Loucy (cell line): Measurements from ENCODE around the gene PPIL6.

Source experiments
- H2AFZ ChIP-seq: fragments of 200-600 bp; sonication (generic); 2 replicates; pipeline ENCODE4 v1.6.0; 2016; ENCODE audit warnings: antibody characterized with exemption, mild to moderate bottlenecking, low read length, moderate library complexity
- H3F3A ChIP-seq: fragments of 200-600 bp; 2 replicates; pipeline ENCODE4 v1.6.0; 2016; ENCODE audit warnings: antibody characterized with exemption, low read depth, mild to moderate bottlenecking
- H3K27me3 ChIP-seq: fragments of 200-600 bp; sonication (generic); 2 replicates; pipeline ENCODE4 v1.6.1; 2014; ENCODE audit warnings: low read length, mild to moderate bottlenecking; ENCODE audit not compliant: insufficient read depth, poor library complexity, severe bottlenecking
- H3K36me3 ChIP-seq: fragments of 200-600 bp; sonication (generic); 2 replicates; pipeline ENCODE4 v1.6.1; 2016; ENCODE audit warnings: low read length; ENCODE audit not compliant: insufficient read depth
- H3K4me1 ChIP-seq: fragments of 200-600 bp; sonication (generic); 2 replicates; pipeline ENCODE4 v1.5.1; 2014; ENCODE audit warnings: low read length, mild to moderate bottlenecking; ENCODE audit not compliant: insufficient read depth, poor library complexity, severe bottlenecking
- H3K4me2 ChIP-seq: fragments of 200-600 bp; sonication (generic); 2 replicates; pipeline ENCODE4 v1.6.0; 2014; ENCODE audit warnings: antibody characterized with exemption, low read length, low read depth, mild to moderate bottlenecking; ENCODE audit not compliant: poor library complexity, severe bottlenecking
- H3K4me3 ChIP-seq: fragments of 200-600 bp; sonication (generic); 2 replicates; pipeline ENCODE4 v1.5.1; 2014; ENCODE audit warnings: low read length, mild to moderate bottlenecking, mixed read lengths; ENCODE audit not compliant: poor library complexity, severe bottlenecking
- H3K79me2 ChIP-seq: fragments of 200-600 bp; sonication (generic); 2 replicates; pipeline ENCODE4 v1.6.1; 2014; ENCODE audit warnings: low read length; ENCODE audit not compliant: insufficient read depth
- H3K9ac ChIP-seq: fragments of 200-600 bp; sonication (generic); 2 replicates; pipeline ENCODE4 v1.6.0; 2014; ENCODE audit warnings: mild to moderate bottlenecking, low read depth, low read length, moderate library complexity; ENCODE audit not compliant: poor library complexity, severe bottlenecking
- H3K9me2 ChIP-seq: fragments of 200-600 bp; sonication (generic); replicated peaks from 2 replicates; pipeline ENCODE4 v1.6.1; 2016; ENCODE audit warnings: low read depth, low read length, mixed read lengths
- H3K9me3 ChIP-seq: fragments of 200-600 bp; sonication (generic); 2 replicates; pipeline ENCODE4 v1.6.1; 2014; ENCODE audit warnings: mild to moderate bottlenecking, antibody characterized with exemption, low read length, low read depth; ENCODE audit not compliant: insufficient read depth
- H4K20me1 ChIP-seq: fragments of 200-600 bp; sonication (generic); 2 replicates; pipeline ENCODE4 v1.6.0; 2014; ENCODE audit warnings: antibody characterized with exemption, low read length, mild to moderate bottlenecking; ENCODE audit not compliant: insufficient read depth, poor library complexity, severe bottlenecking
- EZH2phosphoT487 ChIP-seq: fragments of 200-600 bp; IDR thresholded peaks from 2 replicates; pipeline ENCODE4 v1.6.1; 2018; ENCODE audit warnings: antibody characterized with exemption, mild to moderate bottlenecking, moderate library complexity, borderline replicate concordance
- TF ChIP-seq, protein P1 (sequence below): fragments of 200-600 bp; sonication (generic); conservative IDR thresholded peaks from 2 replicates; pipeline ENCODE4 v1.5.1; 2014; ENCODE audit warnings: mild to moderate bottlenecking, antibody characterized with exemption, low read length

Gene PPIL6

DNA sequence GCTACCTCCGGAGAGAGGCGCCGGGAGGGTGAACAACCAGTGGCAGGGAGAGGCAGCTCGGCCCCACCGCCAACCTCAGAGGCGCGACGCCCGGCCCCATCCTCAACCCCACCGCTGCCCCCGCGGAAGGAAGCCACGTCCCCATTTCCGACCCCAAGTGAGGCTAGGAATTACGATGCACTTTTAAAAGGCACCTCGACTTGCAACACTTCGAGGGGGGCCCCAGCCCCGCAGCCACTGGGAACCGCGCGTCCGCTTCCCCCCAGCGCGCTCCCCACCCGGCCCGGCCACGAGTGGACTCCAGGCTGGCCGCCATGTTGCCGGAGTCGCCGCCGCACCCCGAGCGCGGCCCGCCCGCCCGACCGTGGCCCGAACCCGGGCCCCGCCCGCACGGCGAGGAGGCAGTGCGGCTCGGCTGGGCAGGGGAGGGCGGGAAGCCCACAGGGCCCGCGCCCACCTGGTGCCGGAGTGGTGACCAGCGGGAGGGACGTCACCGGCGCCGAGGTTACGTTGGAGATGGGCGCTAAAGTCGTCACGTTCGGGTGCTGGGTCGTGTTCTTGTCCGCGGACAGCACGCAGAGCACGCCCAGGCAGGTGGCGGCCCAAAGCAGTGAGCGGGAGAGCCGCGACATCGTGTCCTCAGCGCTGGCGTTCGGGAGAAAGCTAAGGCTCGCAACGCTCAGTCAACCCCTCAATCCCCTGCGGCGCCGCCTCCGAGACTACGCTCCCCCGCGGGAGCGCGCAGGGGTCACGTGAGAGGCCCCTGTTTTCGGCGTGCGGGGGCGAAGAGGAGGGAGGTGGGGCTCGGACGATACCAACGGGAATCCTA lies 58.5 kb downstream of the PPIL6 start, which contains the start of gene CD164:
Gene CD164, minus strand, starts transcription at position 721 of the 829 bp plus-strand sequence. Its CDS starts 89 bp downstream, at position 632.
- Histone ChIP-seq H3K36me3 (peaks cover 21% of the 10 kb centered on the region), H2AFZ (peak within 1 kb of the TSS; percentile 77), H3K9ac (peak within 1 kb of the TSS; percentile 81), H4K20me1 (peaks cover 50% of the 10 kb centered on the region), H3K9me3 (no peaks in the 10 kb centered on the region), H3K79me2 (peaks cover 48% of the 10 kb centered on the region), H3K4me2 (peak within 1 kb of the TSS; percentile 71), H3K27me3 (peaks cover 5% of the 10 kb centered on the region), H3K9me2 (no peaks in the 10 kb centered on the region), H3F3A (0 out of 2 replicates have a peak, but pooled peaks cover 4% of the 10 kb centered on the region), H3K4me3 (peak within 1 kb of the TSS; percentile 87), H3K4me1 (peaks cover 40% of the 10 kb centered on the region)
- TF ChIP-seq EZH2phosphoT487, result no peak
- TF ChIP-seq, protein P1, sequence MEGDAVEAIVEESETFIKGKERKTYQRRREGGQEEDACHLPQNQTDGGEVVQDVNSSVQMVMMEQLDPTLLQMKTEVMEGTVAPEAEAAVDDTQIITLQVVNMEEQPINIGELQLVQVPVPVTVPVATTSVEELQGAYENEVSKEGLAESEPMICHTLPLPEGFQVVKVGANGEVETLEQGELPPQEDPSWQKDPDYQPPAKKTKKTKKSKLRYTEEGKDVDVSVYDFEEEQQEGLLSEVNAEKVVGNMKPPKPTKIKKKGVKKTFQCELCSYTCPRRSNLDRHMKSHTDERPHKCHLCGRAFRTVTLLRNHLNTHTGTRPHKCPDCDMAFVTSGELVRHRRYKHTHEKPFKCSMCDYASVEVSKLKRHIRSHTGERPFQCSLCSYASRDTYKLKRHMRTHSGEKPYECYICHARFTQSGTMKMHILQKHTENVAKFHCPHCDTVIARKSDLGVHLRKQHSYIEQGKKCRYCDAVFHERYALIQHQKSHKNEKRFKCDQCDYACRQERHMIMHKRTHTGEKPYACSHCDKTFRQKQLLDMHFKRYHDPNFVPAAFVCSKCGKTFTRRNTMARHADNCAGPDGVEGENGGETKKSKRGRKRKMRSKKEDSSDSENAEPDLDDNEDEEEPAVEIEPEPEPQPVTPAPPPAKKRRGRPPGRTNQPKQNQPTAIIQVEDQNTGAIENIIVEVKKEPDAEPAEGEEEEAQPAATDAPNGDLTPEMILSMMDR, result no peak

DNA sequence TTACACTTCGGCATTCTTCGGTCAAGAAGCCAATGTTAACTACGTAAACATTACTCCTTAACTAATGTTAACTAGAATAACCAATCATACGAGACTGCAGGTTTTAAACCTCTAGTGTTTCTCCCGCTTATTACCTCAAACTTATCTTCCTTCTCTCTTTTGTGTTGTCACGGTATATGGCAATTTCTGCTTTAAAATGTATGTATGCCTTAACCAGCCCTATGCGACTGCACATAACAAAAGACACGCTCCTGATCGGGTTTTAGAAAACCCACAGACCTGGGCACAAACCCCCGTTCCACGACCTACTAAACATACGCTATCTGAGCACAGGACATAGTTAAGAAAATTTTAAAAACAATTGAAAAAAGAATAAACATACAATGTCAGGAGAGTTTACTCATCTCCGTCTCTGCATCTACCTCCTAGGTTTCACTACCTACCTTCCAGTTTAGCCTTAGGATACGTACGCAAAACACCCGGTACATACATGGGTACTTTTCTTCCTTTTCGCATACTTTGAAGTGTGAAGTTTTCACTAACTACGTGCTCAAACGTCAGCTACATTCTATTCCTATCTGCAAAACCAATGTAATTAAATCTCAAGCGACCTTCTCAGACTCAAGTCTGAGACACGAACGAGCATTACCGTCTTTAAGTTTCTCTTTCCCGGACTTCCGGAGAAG lies 59.2 kb downstream of the PPIL6 start:
- peak overlapping the region; percentile 87 for H3K4me3 ChIP-seq
- TF ChIP-seq, protein P1, result no peak
- no peak for TF ChIP-seq EZH2phosphoT487
- no peak overlapping the region for H2AFZ ChIP-seq
- H3K4me1 ChIP-seq, result peaks cover 46% of the 10 kb centered on the region
- H3K36me3 ChIP-seq, result peaks cover 28% of the 10 kb centered on the region
- no peaks in the 10 kb centered on the region for H3K9me3 ChIP-seq
- peaks cover 57% of the 10 kb centered on the region for H4K20me1 ChIP-seq
- H3K9me2 ChIP-seq, result no peaks in the 10 kb centered on the region
- H3K27me3 ChIP-seq, result peaks cover 5% of the 10 kb centered on the region
- 0 out of 2 replicates have a peak, but pooled peaks cover 4% of the 10 kb centered on the region for H3F3A ChIP-seq
- H3K79me2 ChIP-seq, result peaks cover 55% of the 10 kb centered on the region
- H3K4me2 ChIP-seq, result peak overlapping the region; percentile 71
- peak overlapping the region; percentile 81 for H3K9ac ChIP-seq

DNA sequence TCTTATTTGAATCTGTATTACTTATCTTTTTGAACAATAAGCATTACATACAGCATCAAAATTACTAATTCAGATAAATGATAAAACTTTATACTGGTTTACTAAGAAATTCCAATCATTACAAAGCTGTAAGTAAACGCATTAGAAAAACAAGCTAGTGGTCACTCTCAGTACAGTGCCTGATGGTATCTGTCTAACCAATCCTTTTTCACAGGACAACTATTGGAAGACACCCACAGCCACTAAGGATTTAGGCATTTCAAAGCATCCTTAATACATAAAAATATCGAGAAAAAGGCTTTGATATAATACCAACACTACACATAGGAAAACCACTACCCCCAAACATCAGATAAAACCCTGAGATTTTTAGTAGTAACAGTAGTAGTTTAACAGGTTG lies 60.7 kb downstream of the PPIL6 start:
- Histone ChIP-seq H3K9me3 (no peaks in the 10 kb centered on the region), H3K4me3 (peak overlapping the region; percentile 87), H3K27me3 (peaks cover 5% of the 10 kb centered on the region), H3K9ac (peak overlapping the region; percentile 81), H3K9me2 (no peaks in the 10 kb centered on the region), H2AFZ (no peak overlapping the region), H3F3A (0 out of 2 replicates have a peak, but pooled peaks cover 4% of the 10 kb centered on the region), H3K4me2 (peak overlapping the region; percentile 71), H3K79me2 (peaks cover 70% of the 10 kb centered on the region), H3K4me1 (peaks cover 54% of the 10 kb centered on the region), H4K20me1 (peaks cover 71% of the 10 kb centered on the region), H3K36me3 (peaks cover 43% of the 10 kb centered on the region)
- TF ChIP-seq, protein P1, result no peak
- no peak for TF ChIP-seq EZH2phosphoT487
